SH-SY5Y (cell line): Measurements from ENCODE around the gene WNK1.

Experiments used
- GATA2 ChIP-seq: IDR thresholded peaks from 2 replicates; pipeline ENCODE4 v1.6.1; 2011; ENCODE audit warnings: mild to moderate bottlenecking, low read depth, low read length
- GATA3 ChIP-seq: IDR thresholded peaks from 2 replicates; pipeline ENCODE4 v1.6.1; 2011; ENCODE audit warnings: low read depth, mild to moderate bottlenecking, low read length, moderate library complexity

DNA sequence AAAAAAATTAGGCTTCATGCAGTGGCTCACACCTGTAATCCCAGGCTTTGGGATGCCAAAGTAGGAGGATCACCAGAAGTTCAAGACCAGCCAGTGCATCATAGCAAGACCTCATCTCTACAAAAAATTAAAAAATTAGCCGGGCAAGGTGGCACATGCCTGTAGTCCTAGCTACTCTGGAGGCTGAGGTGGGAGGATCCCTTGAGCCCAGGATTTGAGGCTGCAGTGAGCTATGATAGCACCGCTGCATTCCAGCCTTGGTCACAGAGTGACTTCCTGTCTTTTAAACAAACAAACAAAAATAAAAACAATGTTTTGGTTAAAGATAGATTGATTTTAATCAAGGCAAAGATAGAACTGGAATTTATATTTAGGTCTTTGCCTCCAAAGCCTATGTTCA, 60.6 kb downstream of the WNK1 start:
- TF ChIP-seq GATA3: no peak
- no peak for TF ChIP-seq GATA2
